Measurements from ENCODE around the gene OR2L8. TPM values are rescaled to one million over a fixed set of nuclear protein-coding genes. Genes with fewer than 3 reads are reported as not detected.

The OR2L8 gene, protein sequence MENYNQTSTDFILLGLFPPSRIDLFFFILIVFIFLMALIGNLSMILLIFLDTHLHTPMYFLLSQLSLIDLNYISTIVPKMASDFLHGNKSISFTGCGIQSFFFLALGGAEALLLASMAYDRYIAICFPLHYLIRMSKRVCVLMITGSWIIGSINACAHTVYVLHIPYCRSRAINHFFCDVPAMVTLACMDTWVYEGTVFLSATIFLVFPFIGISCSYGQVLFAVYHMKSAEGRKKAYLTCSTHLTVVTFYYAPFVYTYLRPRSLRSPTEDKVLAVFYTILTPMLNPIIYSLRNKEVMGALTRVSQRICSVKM
- total RNA-seq (2022; extraction: Qiagen RNA extraction) = not detected in 5 replicates

DNA sequence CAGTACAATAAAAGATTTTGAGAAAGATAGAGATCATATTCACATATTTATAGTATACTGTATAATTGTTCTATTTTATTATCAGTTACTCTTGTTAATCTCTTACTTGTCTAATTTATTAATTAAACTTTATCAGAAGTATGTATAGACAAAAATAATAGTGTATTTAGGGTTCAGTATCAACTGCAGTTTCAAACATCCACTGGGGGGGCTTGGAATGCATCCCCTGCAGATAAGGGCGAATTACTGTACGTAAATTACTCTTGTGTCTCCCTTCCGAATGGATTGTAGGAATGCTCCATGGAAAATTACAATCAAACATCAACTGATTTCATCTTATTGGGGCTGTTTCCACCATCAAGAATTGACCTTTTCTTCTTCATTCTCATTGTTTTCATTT, at the start of gene OR2L8:
Gene OR2L8 (plus strand): TSS at position 301 of the 400 bp plus-strand sequence. CDS start 0 bp downstream, at position 301.

DNA sequence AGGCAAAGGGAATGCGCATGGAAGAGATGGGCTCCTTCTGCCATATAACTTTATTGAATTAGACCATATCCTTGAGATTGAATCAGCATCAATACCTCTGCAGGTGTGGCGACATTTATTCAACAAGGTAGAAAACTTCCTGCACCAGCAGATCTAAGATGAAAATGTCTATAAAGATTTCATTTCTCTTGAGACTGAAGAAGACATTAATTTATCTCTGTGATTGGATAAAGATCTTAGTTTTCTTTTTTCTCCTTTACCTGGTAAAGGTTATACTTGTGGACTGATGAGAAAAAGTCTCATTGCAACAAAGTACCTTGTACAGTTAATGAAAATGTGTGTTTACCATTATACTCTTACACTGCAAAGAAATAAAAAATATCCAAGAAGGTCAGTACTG, 28.7 kb upstream of the OR2L8 start, which contains the start of gene OR2T8:
Gene OR2T8 (plus strand): TSS at position 301 of the 400 bp plus-strand sequence. CDS start 766 bp downstream, outside the sequence.

DNA sequence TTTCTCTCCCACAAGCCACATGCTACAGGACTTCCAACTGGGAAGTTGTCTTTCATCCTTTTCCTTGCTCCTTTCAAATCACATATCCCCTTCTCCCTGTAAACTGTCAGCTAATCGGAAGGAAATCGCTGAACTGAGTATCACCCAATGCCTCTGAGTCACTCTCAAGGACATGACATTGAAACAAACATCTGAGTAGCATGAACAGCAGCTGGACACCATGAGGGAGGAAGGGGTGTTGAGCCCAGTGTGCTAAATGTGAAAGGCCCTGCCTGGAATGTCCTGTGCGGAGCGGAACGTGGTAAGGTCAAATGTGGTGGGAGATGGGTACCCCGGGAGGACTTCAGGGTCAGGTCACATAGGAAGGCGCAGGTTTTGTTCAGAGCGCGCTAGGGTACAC, 23.8 kb upstream of the OR2L8 start, which contains the start of gene OR2AJ1:
Gene OR2AJ1 (plus strand): TSS at position 22 of the 400 bp plus-strand sequence. CDS start 8,880 bp downstream, outside the sequence.

DNA sequence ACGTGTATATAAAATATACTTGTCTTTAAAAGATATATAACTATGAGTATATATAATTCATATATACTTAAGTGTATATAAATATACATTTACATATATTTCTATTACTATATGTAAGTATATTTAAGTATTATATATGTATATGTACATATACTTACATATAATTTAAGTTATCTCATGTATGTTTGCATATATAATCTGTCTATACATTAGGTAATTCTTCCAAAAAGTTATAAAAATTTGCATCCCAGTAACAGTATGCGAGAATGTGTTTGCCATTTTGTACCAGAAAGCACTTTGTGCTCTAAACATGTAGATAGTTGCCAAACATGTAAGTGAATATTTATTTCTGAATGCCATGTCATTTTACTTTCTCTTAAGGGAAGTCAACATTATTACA, 16.3 kb downstream of the OR2L8 start, which contains the start of gene OR2AK2:
Gene OR2AK2 (plus strand): TSS at position 301 of the 400 bp plus-strand sequence. CDS start 144 bp downstream, outside the sequence.

Other genes with a start within 250 kb of the OR2L8 start
- gene OR6F1, start 232.2 kb upstream of the OR2L8 start, total RNA-seq (2022; extraction: Qiagen RNA extraction) = not detected in 5 replicates
- gene OR14K1, start 210.2 kb upstream of the OR2L8 start, total RNA-seq (2022; extraction: Qiagen RNA extraction) = not detected in 5 replicates
- not detected in 5 replicates for gene OR14A2, start 200.7 kb upstream of the OR2L8 start, total RNA-seq (2022; extraction: Qiagen RNA extraction)
- not detected in 5 replicates for gene OR1C1, start 188.3 kb upstream of the OR2L8 start, total RNA-seq (2022; extraction: Qiagen RNA extraction)
- gene OR14A16, start 124.7 kb upstream of the OR2L8 start, total RNA-seq (2022; extraction: Qiagen RNA extraction) = not detected in 5 replicates
- gene OR11L1, start 107.0 kb upstream of the OR2L8 start, total RNA-seq (2022; extraction: Qiagen RNA extraction) = not detected in 5 replicates
- gene TRIM58, start 91.7 kb upstream of the OR2L8 start, total RNA-seq (2022; extraction: Qiagen RNA extraction) = not detected in 5 replicates
- gene OR2W3, start 53.3 kb upstream of the OR2L8 start, total RNA-seq (2022; extraction: Qiagen RNA extraction) = not detected in 5 replicates
- gene OR2T8, start 28.6 kb upstream of the OR2L8 start, total RNA-seq (2022; extraction: Qiagen RNA extraction) = not detected in 5 replicates
- not detected in 5 replicates for gene OR2AJ1, start 24.0 kb upstream of the OR2L8 start, total RNA-seq (2022; extraction: Qiagen RNA extraction)
- gene OR2AK2, start 16.4 kb downstream of the OR2L8 start, total RNA-seq (2022; extraction: Qiagen RNA extraction) = not detected in 5 replicates
- not detected in 5 replicates for gene OR2L5, start 64.8 kb downstream of the OR2L8 start, total RNA-seq (2022; extraction: Qiagen RNA extraction)
- not detected in 5 replicates for gene OR2L2, start 81.2 kb downstream of the OR2L8 start, total RNA-seq (2022; extraction: Qiagen RNA extraction)
- not detected in 5 replicates for gene OR2L3, start 98.0 kb downstream of the OR2L8 start, total RNA-seq (2022; extraction: Qiagen RNA extraction)
- not detected in 5 replicates for gene OR2L13, start 146.3 kb downstream of the OR2L8 start, total RNA-seq (2022; extraction: Qiagen RNA extraction)
- gene OR2M5, start 196.3 kb downstream of the OR2L8 start, total RNA-seq (2022; extraction: Qiagen RNA extraction) = not detected in 5 replicates
- gene OR2M2, start 226.0 kb downstream of the OR2L8 start, total RNA-seq (2022; extraction: Qiagen RNA extraction) = not detected in 5 replicates
- not detected in 5 replicates for gene OR2M3, start 248.4 kb downstream of the OR2L8 start, total RNA-seq (2022; extraction: Qiagen RNA extraction)

Measured in A549 treated with AZD2906 at 1 μM for 4 hours (cell line).